Measurements from ENCODE around the gene SLC23A3.
A peak's percentile ranks its signal among the peaks of the same experiment; 100 is the strongest.

SLC23A3 gene

DNA sequence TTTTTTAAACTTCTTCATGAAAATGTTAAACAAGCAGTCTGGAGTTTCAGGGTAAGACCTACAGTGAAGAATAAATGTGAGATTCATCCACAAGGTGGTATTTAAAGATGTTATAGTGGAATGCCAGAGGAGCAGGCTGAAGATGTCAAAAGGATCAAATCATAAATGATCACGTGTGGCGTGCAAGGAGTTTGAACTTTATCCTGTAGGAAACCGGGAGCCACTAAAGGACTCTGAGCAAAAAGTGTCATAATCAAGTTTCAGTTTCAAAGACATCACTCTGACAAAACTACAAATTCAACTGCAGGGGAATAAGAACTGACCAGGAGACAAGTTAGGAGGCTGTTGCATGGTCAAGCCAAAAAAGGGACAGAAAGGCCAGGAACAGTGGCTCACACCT is 29.1 kb downstream of the SLC23A3 start:
- no peak for DNase-seq

DNA sequence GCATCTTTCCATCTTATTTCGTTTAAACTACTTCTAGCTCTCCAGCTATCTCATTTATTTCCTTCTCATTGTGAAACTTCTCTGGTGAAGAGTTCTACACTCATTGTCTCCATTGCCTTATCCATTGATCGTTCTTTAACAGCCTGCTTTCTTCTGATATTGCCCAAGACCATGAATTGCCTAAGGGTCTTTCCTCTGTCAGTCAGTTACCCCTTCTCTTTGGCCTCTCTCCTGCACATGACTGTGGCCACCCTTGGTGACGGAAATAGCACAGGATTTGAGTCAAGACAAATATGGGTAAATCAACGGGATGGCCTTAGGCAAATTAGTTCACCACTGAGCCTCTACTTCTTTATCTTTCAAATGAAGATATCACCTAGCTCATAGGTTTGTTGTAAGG is 35.9 kb downstream of the SLC23A3 start:
- no peak for DNase-seq

DNA sequence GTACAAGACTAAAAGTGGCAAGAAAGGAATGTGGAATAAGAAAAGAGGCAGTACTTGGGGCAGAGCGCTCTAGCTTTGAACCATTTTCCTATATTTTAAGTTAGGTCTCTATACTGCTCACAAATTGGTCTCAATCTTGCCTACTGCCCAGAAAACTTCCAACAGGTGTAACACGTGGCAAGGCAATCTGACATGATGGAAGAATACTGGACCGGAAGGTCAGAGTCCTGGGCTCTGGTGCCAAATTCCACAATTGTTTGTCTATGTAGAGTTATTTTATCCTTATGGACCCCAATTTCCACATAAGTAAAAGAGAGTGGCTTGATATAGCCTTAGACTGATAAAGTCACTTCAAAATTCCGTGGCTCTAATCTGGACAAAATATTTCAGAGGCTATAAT is 38.1 kb downstream of the SLC23A3 start:
- DNase-seq, result no peak

- no peak for DNase-seq
Observed at GRCh38 chr2:219131327-219131726, 38.5 kb downstream of the SLC23A3 start.

DNA sequence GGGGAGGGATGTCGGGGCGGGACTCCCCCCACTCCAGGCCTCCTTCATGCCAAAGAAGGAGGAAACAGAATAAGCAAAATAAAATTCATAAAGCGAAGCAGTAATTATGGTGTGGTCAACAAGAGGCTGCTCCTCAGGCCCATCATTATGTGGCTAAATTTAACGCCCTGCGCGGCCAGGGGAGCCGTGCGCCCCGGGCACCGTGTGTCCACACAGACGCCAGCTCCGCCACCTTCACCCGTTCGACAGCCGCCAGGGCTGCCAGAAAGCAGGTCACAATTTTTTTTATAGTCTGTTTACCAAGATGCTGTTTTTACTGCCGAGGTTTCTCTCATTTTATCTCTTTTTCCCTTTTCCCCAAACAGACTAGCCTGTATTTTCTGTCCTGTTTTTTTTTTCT is 40.2 kb downstream of the SLC23A3 start:
- no peak for DNase-seq

- DNase-seq, result no peak
Observed at GRCh38 chr2:219128396-219128795, 41.4 kb downstream of the SLC23A3 start.

- no peak for DNase-seq
Observed at GRCh38 chr2:219127037-219127635, 42.7 kb downstream of the SLC23A3 start.

DNA sequence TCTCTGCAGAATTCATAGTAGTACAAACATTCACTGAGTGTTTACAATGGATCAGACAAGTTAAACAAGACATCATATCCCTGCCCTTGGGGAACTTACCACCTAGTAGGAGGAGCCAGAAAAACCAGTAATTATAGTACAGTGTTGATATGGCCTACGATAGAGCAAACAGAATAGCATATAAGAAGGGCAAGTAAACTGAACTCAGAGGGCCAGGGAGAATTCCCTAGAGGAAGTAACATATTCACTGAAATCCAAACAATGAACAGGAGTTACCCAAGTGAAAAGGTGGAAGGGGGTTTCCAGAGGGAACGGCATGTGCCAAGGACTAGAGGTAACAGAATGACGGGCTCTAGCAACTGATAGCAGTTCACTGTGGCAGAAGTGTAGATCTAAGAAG is 43.3 kb downstream of the SLC23A3 start:
- DNase-seq, result no peak

GRCh38 chr2:219125886-219126270 is 44.0 kb downstream of the SLC23A3 start:
- DNase-seq, result peak; percentile 13

GRCh38 chr2:219125225-219125885 is 44.5 kb downstream of the SLC23A3 start:
- peak; percentile 62 for DNase-seq

DNA sequence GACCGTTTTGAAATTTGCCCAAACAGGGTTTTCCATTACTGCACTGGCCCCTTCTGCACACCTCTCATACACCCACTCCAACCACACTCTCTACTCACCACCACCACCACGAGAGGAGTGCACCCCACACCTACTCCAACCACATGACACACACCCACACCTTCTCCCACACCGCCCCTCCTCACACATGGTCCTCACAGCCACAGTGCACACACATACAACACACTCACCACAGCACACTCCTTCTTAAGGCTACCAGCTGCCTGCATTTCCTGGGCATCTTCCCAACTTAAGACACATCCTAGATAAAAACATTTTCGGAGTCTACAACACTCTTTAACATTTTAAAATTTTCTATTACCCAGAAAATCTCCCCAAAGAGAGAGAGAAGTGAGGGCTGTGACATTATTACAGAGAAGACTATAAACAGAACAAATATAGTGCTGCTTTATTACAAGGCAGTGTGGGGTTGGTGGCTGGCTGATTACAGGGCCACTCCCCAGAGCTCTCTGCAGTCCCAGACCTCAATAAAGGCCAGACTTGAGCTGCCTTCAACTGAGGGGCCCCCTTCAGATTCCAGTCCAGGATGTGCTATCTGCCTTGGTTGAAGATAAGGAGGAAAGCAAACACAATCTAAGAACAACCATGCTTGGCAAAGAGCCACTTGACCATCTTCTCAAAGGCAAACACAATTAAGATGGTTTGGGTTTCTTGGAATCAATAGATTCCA is 45.3 kb downstream of the SLC23A3 start:
- DNase-seq, result peak; percentile 17

DNA sequence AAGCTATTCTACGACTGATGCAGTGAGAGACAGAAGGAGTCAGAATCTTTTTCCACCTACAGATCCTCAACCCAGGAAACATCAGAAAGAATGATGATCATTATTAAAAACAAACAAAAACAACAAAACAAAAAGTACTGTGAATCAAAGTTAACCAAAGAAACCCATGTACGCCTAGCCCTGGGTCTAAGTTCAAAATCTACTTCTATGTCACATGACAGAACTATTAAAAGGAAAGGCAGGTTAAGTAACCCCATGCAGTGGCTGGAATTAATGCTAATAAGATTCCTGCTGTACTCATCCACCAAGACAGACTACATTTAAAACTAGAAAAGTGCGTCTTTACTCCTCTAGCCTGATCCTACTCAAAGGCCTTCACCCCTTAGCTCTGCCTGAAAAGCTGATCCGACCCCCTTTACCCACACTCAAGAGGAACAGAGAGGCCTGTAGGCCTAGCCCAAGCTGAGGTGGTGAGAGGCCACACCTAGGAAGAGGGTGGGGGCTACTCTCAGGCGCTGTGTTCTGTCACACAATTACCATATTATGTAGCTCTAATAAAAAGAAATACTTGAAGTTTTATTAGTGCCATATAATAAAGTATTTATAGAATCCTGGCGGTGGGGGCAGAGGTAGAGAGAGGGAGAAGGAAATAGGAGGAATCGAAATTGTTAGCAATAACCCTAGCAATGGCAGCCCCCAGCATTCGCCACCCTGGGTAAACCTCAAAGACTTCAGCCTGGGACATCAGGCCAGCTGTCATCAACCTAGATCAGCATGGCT is 46.3 kb downstream of the SLC23A3 start:
- no peak for DNase-seq

GRCh38 chr2:219122202-219122980 is 47.4 kb downstream of the SLC23A3 start:
- DNase-seq, result no peak

DNA sequence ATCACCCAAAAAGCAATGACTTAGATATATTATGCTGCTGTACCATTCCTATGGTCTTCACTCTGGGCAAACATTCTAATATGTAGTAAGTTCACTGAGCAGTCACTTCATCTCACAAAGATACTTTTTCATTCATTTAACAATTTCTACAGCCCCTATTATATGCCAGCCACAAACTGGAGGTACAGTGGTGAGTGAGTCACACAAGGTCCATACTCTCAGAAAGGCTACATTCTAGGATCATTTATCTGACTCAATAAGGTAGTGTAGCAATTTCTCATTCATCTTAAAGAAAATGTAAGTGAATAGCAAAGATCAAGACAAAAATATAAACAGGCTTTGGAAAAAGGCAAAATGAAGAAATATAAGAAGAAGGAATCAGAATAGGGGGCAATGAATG is 49.7 kb downstream of the SLC23A3 start:
- no peak for DNase-seq

GRCh38 chr2:219119422-219120043 is 50.3 kb downstream of the SLC23A3 start:
- peak; percentile 53 for DNase-seq

GRCh38 chr2:219118504-219118903 is 51.3 kb downstream of the SLC23A3 start:
- DNase-seq, result no peak

- DNase-seq, result no peak
Observed at GRCh38 chr2:219116776-219117646, 52.8 kb downstream of the SLC23A3 start.

DNA sequence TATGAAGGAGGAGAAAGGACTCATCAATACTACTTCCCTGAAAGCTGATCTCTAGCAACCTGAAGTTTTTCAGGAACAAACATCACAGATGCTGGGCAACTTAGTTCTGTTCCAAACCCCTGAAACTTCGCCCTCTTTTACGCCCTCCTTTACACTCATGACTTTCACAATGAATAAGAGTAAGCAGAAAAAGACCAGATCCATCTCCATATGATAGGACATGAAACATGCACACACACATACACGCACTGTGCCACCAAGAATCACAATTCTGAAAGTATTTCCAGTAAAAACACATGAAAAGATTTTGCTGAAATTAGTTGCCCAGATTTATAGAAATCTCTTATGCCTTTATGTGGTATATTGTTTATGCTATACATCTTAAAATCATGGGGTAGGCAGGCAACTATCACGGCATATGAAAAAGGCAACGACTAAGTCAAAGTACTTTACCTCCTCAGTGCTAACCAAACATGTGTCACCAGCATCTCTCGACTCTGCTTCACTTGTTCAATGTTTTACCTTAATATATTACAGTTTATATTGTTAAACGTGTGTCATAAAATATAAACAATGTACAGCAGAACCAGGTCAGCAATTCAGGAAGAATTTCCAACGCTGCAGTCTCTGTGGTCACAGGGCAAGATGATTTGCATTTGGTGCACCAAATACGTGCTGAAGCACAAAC is 57.0 kb downstream of the SLC23A3 start:
- no peak for DNase-seq

GRCh38 chr2:219112062-219112406 is 57.8 kb downstream of the SLC23A3 start:
- no peak for DNase-seq
